ENCODE data around the gene WWOX.
A peak's percentile ranks its signal among the peaks of the same experiment; 100 is the strongest.

Gene WWOX

GRCh38 chr16:78695391-78695790, 595.9 kb downstream of the WWOX start:
- DNase-seq, result no peak

GRCh38 chr16:78696797-78697196, 597.3 kb downstream of the WWOX start:
- DNase-seq, result no peak

- DNase-seq, result no peak
Measured at GRCh38 chr16:78697426-78697825, 598.0 kb downstream of the WWOX start.

GRCh38 chr16:78703936-78704335, 604.5 kb downstream of the WWOX start:
- no peak for DNase-seq

- DNase-seq, result no peak
Measured at GRCh38 chr16:78704416-78704815, 605.0 kb downstream of the WWOX start.

- peak; percentile 13 to 72 (median 56) for DNase-seq
Measured at GRCh38 chr16:78705694-78706093, 606.2 kb downstream of the WWOX start.

- no peak for DNase-seq
Measured at GRCh38 chr16:78706637-78707036, 607.2 kb downstream of the WWOX start.

- DNase-seq, result no peak
Measured at GRCh38 chr16:78709137-78709884, 609.9 kb downstream of the WWOX start.

- DNase-seq, result no peak
Measured at GRCh38 chr16:78715106-78715505, 615.7 kb downstream of the WWOX start.

GRCh38 chr16:78715673-78716072, 616.2 kb downstream of the WWOX start:
- no peak for DNase-seq

GRCh38 chr16:78718141-78718540, 618.7 kb downstream of the WWOX start:
- no peak for DNase-seq

GRCh38 chr16:78720416-78720815, 621.0 kb downstream of the WWOX start:
- no peak for DNase-seq

GRCh38 chr16:78727536-78727935, 628.1 kb downstream of the WWOX start:
- no peak for DNase-seq

GRCh38 chr16:78729687-78730086, 630.2 kb downstream of the WWOX start:
- DNase-seq, result no peak

- DNase-seq, result no peak
Measured at GRCh38 chr16:78731785-78732184, 632.3 kb downstream of the WWOX start.

- DNase-seq, result peak in 1 of 4 experiments; percentile 7
Measured at GRCh38 chr16:78732696-78733095, 633.2 kb downstream of the WWOX start.

GRCh38 chr16:78735337-78735736, 635.9 kb downstream of the WWOX start:
- DNase-seq, result no peak

- no peak for DNase-seq
Measured at GRCh38 chr16:78737630-78738029, 638.2 kb downstream of the WWOX start.

GRCh38 chr16:78738557-78738956, 639.1 kb downstream of the WWOX start:
- DNase-seq, result no peak

GRCh38 chr16:78740269-78740668, 640.8 kb downstream of the WWOX start:
- no peak for DNase-seq

- peak; percentile 80 to 89 (median 84) for DNase-seq
Measured at GRCh38 chr16:78742501-78743283, 643.2 kb downstream of the WWOX start.

- DNase-seq, result no peak
Measured at GRCh38 chr16:78743556-78743955, 644.1 kb downstream of the WWOX start.

- no peak for DNase-seq
Measured at GRCh38 chr16:78744099-78744498, 644.6 kb downstream of the WWOX start.

- no peak for DNase-seq
Measured at GRCh38 chr16:78744796-78745107, 645.3 kb downstream of the WWOX start.
